CD14-positive monocyte (primary cell): Measurements from ENCODE around the gene ARMC8. TPM values are rescaled to one million over a fixed set of nuclear protein-coding genes. Genes with fewer than 3 reads are reported as not detected.

ENCODE experiments used
- DNase-seq, 3 donors: peaks; one replicate each; pipeline ENCODE4 v3.0.0-alpha.2; 2011 to 2022
- H2AFZ ChIP-seq: 2 replicates; pipeline ENCODE4 v1.6.0; 2012; ENCODE audit warnings: mild to moderate bottlenecking, low read depth, low read length, inconsistent platforms; ENCODE audit not compliant: insufficient read depth, poor library complexity, severe bottlenecking
- H3K27ac ChIP-seq, 2 donors: 1 replicate in 1 of 2; 2 replicates in 1 of 2; pipeline ENCODE4 v1.5.1; 2012 to 2013; ENCODE audit warnings: low read length in 2 of 2, control low read depth in 1 of 2, inconsistent platforms in 1 of 2, low read depth in 1 of 2, mild to moderate bottlenecking in 1 of 2
- H3K27me3 ChIP-seq, 2 donors: one replicate each; pipeline versions ENCODE4 v1.6.0 to v1.6.1; 2011 to 2013; ENCODE audit warnings: low read length in 2 of 2; ENCODE audit not compliant: control insufficient read depth in 2 of 2, insufficient read depth in 2 of 2
- H3K36me3 ChIP-seq, 2 donors: replicated peaks in 1 of 2; 1 replicate in 1 of 2; 2 replicates in 1 of 2; pipeline versions ENCODE4 v1.5.1 to v1.6.1; 2012 to 2013; ENCODE audit warnings: low read length in 2 of 2, control low read depth in 1 of 2, inconsistent platforms in 1 of 2, mild to moderate bottlenecking in 1 of 2; ENCODE audit not compliant: insufficient read depth in 2 of 2, control insufficient read depth in 1 of 2
- H3K4me1 ChIP-seq, 2 donors: 1 replicate in 1 of 2; 2 replicates in 1 of 2; pipeline versions ENCODE4 v1.5.1 to v1.6.1; 2012 to 2013; ENCODE audit warnings: low read length in 2 of 2, control low read depth in 1 of 2, inconsistent platforms in 1 of 2, mild to moderate bottlenecking in 1 of 2, moderate library complexity in 1 of 2; ENCODE audit not compliant: insufficient read depth in 2 of 2, control insufficient read depth in 1 of 2
- H3K4me2 ChIP-seq: replicated peaks from 2 replicates; pipeline ENCODE3; 2012; ENCODE audit warnings: low read length, moderate library complexity, mild to moderate bottlenecking; ENCODE audit not compliant: poor library complexity, severe bottlenecking; ENCODE audit errors: extremely low read depth
- H3K4me3 ChIP-seq, 3 experiments: fragments of 200-600 bp in 1 of 3; sonication (generic) in 1 of 3; replicated peaks in 1 of 3; 1 replicate in 2 of 3; 2 replicates in 1 of 3; pipeline ENCODE4 v1.5.1; 2011 to 2013; ENCODE audit warnings: low read length in 3 of 3, mild to moderate bottlenecking in 3 of 3, control low read depth in 2 of 3, low read depth in 2 of 3, inconsistent platforms in 1 of 3, moderate library complexity in 1 of 3
- H3K79me2 ChIP-seq: 2 replicates; pipeline ENCODE4 v1.6.0; 2012; ENCODE audit warnings: mild to moderate bottlenecking, control low read depth, inconsistent platforms, low read length, moderate library complexity; ENCODE audit not compliant: insufficient read depth
- H3K9ac ChIP-seq: 2 replicates; pipeline ENCODE4 v1.6.0; 2017; ENCODE audit warnings: low read length, mild to moderate bottlenecking; ENCODE audit not compliant: insufficient read depth, poor library complexity, severe bottlenecking
- H3K9me3 ChIP-seq, 2 donors: replicated peaks in 1 of 2; 1 replicate in 1 of 2; 2 replicates in 1 of 2; pipeline versions ENCODE4 v1.5.1 to v1.6.1; 2012 to 2013; ENCODE audit warnings: low read length in 2 of 2, control low read depth in 1 of 2; ENCODE audit not compliant: control insufficient read depth in 1 of 2, insufficient read depth in 1 of 2
- H4K20me1 ChIP-seq: 2 replicates; pipeline ENCODE4 v1.6.0; 2012; ENCODE audit warnings: mild to moderate bottlenecking, low read length, control low read depth, moderate library complexity; ENCODE audit not compliant: insufficient read depth
- H3K27ac Mint-ChIP-seq, 7 donors: one replicate each; pipeline ENCODE4 v1.8.0; 2020; ENCODE audit warnings: mild to moderate bottlenecking in 7 of 7, mixed read lengths in 7 of 7, moderate library complexity in 6 of 7, inconsistent platforms in 2 of 7
- H3K27me3 Mint-ChIP-seq, 3 donors: one replicate each; pipeline ENCODE4 v1.8.0; 2021 to 2022; ENCODE audit warnings: low read depth in 3 of 3, mild to moderate bottlenecking in 3 of 3, mixed read lengths in 3 of 3, moderate library complexity in 3 of 3, inconsistent platforms in 1 of 3
- H3K36me3 Mint-ChIP-seq, 2 donors: one replicate each; pipeline ENCODE4 v1.8.0; 2020; ENCODE audit warnings: mixed read lengths in 2 of 2, inconsistent platforms in 1 of 2, mild to moderate bottlenecking in 1 of 2
- H3K4me1 Mint-ChIP-seq: one replicate; pipeline ENCODE4 v1.8.0; 2020; ENCODE audit warnings: mild to moderate bottlenecking, mixed read lengths
- H3K4me3 Mint-ChIP-seq, 2 donors: one replicate each; pipeline ENCODE4 v1.8.0; 2020; ENCODE audit warnings: mild to moderate bottlenecking in 2 of 2, mixed read lengths in 2 of 2, moderate library complexity in 1 of 2
- H3K9me3 Mint-ChIP-seq, 7 donors: one replicate each; pipeline ENCODE4 v1.8.0; 2020 to 2022; ENCODE audit warnings: mixed read lengths in 7 of 7, mild to moderate bottlenecking in 6 of 7, moderate library complexity in 6 of 7, inconsistent platforms in 2 of 7
- WGBS: methylation state at CpG from one replicate; pipeline ENCODE4 v1.1.5; 2013; ENCODE audit warnings: missing lambda C conversion rate; ENCODE audit not compliant: insufficient coverage; 5-methylcytosine and 5-hydroxymethylcytosine counted together
- intact Hi-C, 2 donors: fragments of 100-400 bp; cut with micrococcal nuclease; formaldehyde crosslinking; loops; one replicate each; pipeline versions ENCODE4 v1.15.0 to v1.15.1; 2023
- polyA plus RNA-seq, 3 donors: library from polyadenylated mRNA; depleted of rRNA in 1 of 3; unstranded in 2 of 3; stranded (reverse) in 1 of 3; fragments of 300-500 nt in 2 of 3; fragments of >200 nt in 1 of 3; fragmentation: Illumina TruSeq in 2 of 3; gene quantifications; 1 replicate in 2 of 3; 2 replicates in 1 of 3; pipeline ENCODE4 v1.2.3, GENCODE V29; 2012 to 2021
- TF ChIP-seq, protein P1 (sequence below): fragments of 200-600 bp; IDR thresholded peaks from one replicate; pipeline ENCODE4 v1.8.0; 2022; ENCODE audit warnings: antibody characterized with exemption, mild to moderate bottlenecking

Gene ARMC8
- polyA plus RNA-seq, 3 donors, result 34.3 to 43.9 (median 42.0) TPM

DNA sequence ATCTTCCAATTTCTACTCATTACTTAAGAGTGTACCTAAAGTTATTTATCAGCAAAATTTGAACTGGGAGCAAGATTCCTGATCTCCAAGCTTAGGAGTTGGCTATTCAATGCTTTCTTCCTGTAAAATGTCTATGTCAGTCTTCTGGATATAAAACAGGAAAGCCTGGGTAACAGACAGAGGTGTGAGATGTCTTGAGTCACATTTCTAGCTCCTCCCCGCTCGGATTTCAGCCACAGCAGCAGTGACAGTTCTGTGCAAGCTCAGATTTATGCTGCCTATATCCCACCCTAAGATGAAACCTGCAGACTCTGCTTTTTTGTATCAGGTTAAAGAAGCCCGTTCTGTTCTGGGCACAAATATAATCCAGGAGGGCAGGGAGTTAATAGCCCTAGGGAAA lies 2.1 kb upstream of the ARMC8 start:
- DNase-seq, result no peak
- WGBS, result 100% methylated on average over 2 of the region's 3 CpGs
- H3K36me3 Mint-ChIP-seq, result peaks cover 3 to 4% of the 10 kb centered on the region in 2 donors
- Histone ChIP-seq H3K36me3 (no peaks in the 10 kb centered on the region), H2AFZ (no peak overlapping the region), H3K27ac (no peak overlapping the region), H3K9ac (no peak overlapping the region), H3K4me3 (no peak overlapping the region), H3K9me3 (no peaks in the 10 kb centered on the region), H3K79me2 (peaks cover 29% of the 10 kb centered on the region), H3K27me3 (peaks cover 0 to 2% of the 10 kb centered on the region in 2 donors), H3K4me2 (no peak overlapping the region), H3K4me1 (peaks cover 13 to 27% of the 10 kb centered on the region in 2 donors), H4K20me1 (no peaks in the 10 kb centered on the region)
- H3K27ac Mint-ChIP-seq, result no peak overlapping the region
- H3K4me3 Mint-ChIP-seq, result no peak overlapping the region
- peaks cover 24% of the 10 kb centered on the region for H3K4me1 Mint-ChIP-seq
- TF ChIP-seq, protein P1, sequence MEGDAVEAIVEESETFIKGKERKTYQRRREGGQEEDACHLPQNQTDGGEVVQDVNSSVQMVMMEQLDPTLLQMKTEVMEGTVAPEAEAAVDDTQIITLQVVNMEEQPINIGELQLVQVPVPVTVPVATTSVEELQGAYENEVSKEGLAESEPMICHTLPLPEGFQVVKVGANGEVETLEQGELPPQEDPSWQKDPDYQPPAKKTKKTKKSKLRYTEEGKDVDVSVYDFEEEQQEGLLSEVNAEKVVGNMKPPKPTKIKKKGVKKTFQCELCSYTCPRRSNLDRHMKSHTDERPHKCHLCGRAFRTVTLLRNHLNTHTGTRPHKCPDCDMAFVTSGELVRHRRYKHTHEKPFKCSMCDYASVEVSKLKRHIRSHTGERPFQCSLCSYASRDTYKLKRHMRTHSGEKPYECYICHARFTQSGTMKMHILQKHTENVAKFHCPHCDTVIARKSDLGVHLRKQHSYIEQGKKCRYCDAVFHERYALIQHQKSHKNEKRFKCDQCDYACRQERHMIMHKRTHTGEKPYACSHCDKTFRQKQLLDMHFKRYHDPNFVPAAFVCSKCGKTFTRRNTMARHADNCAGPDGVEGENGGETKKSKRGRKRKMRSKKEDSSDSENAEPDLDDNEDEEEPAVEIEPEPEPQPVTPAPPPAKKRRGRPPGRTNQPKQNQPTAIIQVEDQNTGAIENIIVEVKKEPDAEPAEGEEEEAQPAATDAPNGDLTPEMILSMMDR, result no peak
- intact Hi-C loops, result loop anchor here (5.0 kb wide), 2 partner anchors 37 to 53 kb away; partner anchors contain the start of gene A4GNT (in 1 of the 2)
- H3K9me3 Mint-ChIP-seq, result no peaks in the 10 kb centered on the region
- peaks cover 3 to 10% (median 4%) of the 10 kb centered on the region in 3 donors for H3K27me3 Mint-ChIP-seq

DNA sequence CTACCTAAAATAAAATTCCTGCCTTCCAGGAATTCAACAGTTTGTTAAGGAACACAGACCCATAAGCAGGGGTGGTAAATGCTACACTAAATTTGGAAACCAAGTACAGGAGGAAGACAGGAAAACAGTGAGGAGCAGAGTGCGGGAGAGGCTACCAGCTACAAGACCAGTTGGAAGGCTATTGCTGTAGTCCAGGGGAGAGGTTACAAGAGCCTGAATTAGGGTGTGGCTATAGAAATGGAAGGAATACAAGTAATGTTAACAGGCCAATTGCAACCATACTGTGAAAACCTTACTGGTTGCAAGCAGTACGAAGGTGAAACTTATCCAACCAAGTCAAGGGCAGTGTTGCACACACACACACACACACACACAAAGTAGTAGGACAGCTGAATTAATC lies 880 bp upstream of the ARMC8 start:
- no peak for DNase-seq
- Histone ChIP-seq H4K20me1 (peaks cover 7% of the 10 kb centered on the region), H3K9ac (no peak overlapping the region), H3K9me3 (no peaks in the 10 kb centered on the region), H3K4me3 (peak overlapping the region in 1 of 3 experiments; percentile 95), H2AFZ (peak overlapping the region; percentile 94), H3K79me2 (peaks cover 41% of the 10 kb centered on the region), H3K36me3 (no peaks in the 10 kb centered on the region), H3K4me2 (peak overlapping the region; percentile 92), H3K27me3 (peaks cover 0 to 2% of the 10 kb centered on the region in 2 donors), H3K27ac (no peak overlapping the region), H3K4me1 (peaks cover 13 to 28% of the 10 kb centered on the region in 2 donors)
- Mint-ChIP-seq H3K27me3 (peaks cover 3 to 10% (median 4%) of the 10 kb centered on the region in 3 donors), H3K36me3 (peaks cover 7 to 9% of the 10 kb centered on the region in 2 donors), H3K27ac (peak overlapping the region in 1 of 7 donors; percentile 21), H3K4me1 (peaks cover 27% of the 10 kb centered on the region), H3K4me3 (no peak overlapping the region), H3K9me3 (no peaks in the 10 kb centered on the region)
- WGBS, result 100% methylated on average over 1 of the region's 2 CpGs
- intact Hi-C loops, result loop anchor here (5.0 kb wide), 2 partner anchors 36 to 54 kb away; partner anchors contain the start of gene A4GNT (in 1 of the 2)
- TF ChIP-seq, protein P1, result no peak
